H1 (cell line): ENCODE data around the gene GID8. TPM values are rescaled to one million over a fixed set of nuclear protein-coding genes. Genes with fewer than 3 reads are reported as not detected.

Experiments used
- CTCF ChIA-PET: fragments of 300-600 bp; sonication (Branson Sonifier 250); formaldehyde crosslinking; loops from one replicate; lab custom pipeline; 2021; ENCODE audit not compliant: partially characterized antibody; lab: Charles Lee
- POLR2A ChIA-PET: fragments of 300-600 bp; sonication (Branson Sonifier 250); formaldehyde crosslinking; loops from one replicate; lab custom pipeline; 2021; ENCODE audit warnings: inconsistent platforms; ENCODE audit not compliant: partially characterized antibody; lab: Charles Lee
- DNase-seq, 2 experiments: peaks; one replicate each; pipeline versions ENCODE4 v3.0.0 to v3.0.0-alpha.2; 2010 to 2022; ENCODE audit warnings: low spot score in 2 of 2, low read depth in 1 of 2, mixed read lengths in 1 of 2
- FAIRE-seq: peaks from 2 replicates; lab custom pipeline; 2011; peaks lifted over from hg19 to GRCh38; lab: Jason Lieb, UNC
- H2AFZ ChIP-seq: 2 replicates; pipeline ENCODE4 v1.8.1; 2012; ENCODE audit warnings: low read length, inconsistent platforms
- H2AK5ac ChIP-seq: 2 replicates; pipeline ENCODE4 v1.6.1; 2013; ENCODE audit warnings: low read depth, low read length
- H2BK120ac ChIP-seq: replicated peaks from 2 replicates; pipeline ENCODE3; 2013; ENCODE audit warnings: low read depth, low read length, inconsistent platforms
- H2BK12ac ChIP-seq: 2 replicates; pipeline ENCODE4 v1.6.1; 2013; ENCODE audit warnings: low read depth, low read length
- H2BK15ac ChIP-seq: 2 replicates; pipeline ENCODE4 v1.6.1; 2013; ENCODE audit warnings: low read length
- H2BK20ac ChIP-seq: 2 replicates; pipeline ENCODE4 v1.6.1; 2013; ENCODE audit warnings: low read length
- H2BK5ac ChIP-seq: 2 replicates; pipeline ENCODE4 v1.6.1; 2013; ENCODE audit warnings: low read depth, low read length
- H3K14ac ChIP-seq: 2 replicates; pipeline ENCODE4 v1.6.1; 2013; ENCODE audit warnings: inconsistent platforms; ENCODE audit not compliant: insufficient read length
- H3K18ac ChIP-seq: 2 replicates; pipeline ENCODE4 v1.6.1; 2013; ENCODE audit warnings: low read length; ENCODE audit errors: extremely low read depth
- H3K23ac ChIP-seq: 2 replicates; pipeline ENCODE4 v1.6.1; 2013; ENCODE audit warnings: inconsistent platforms; ENCODE audit not compliant: insufficient read length
- H3K23me2 ChIP-seq: 2 replicates; pipeline ENCODE4 v1.6.1; 2013; ENCODE audit warnings: low read depth, low read length
- H3K27ac ChIP-seq: 2 replicates; pipeline ENCODE4 v1.6.1; 2011; ENCODE audit warnings: low read depth, low read length, inconsistent platforms
- H3K27me3 ChIP-seq, 4 experiments: replicated peaks in 1 of 4; 1 replicate in 1 of 4; 2 replicates in 3 of 4; pipeline versions ENCODE4 v1.6.1 to v1.8.1; 2011 to 2013; ENCODE audit warnings: low read length in 3 of 4, mild to moderate bottlenecking in 3 of 4, inconsistent platforms in 2 of 4, mixed read lengths in 2 of 4, moderate library complexity in 1 of 4; ENCODE audit not compliant: control insufficient read depth in 3 of 4, insufficient read depth in 3 of 4; ENCODE audit errors: extremely low read depth in 1 of 4
- H3K36me3 ChIP-seq, 4 experiments: 2 replicates each; pipeline versions ENCODE4 v1.6.1 to v1.8.1; 2011 to 2013; ENCODE audit warnings: mild to moderate bottlenecking in 4 of 4, low read length in 3 of 4, moderate library complexity in 2 of 4, control low read depth in 1 of 4, inconsistent platforms in 1 of 4; ENCODE audit not compliant: insufficient read depth in 4 of 4, control insufficient read depth in 2 of 4
- H3K4ac ChIP-seq: replicated peaks from 2 replicates; pipeline ENCODE3; 2013; ENCODE audit warnings: low read length, low read depth, mixed read lengths, inconsistent platforms; ENCODE audit not compliant: insufficient read length
- H3K4me1 ChIP-seq, 4 experiments: replicated peaks in 1 of 4; 1 replicate in 1 of 4; 2 replicates in 3 of 4; pipeline versions ENCODE4 v1.6.1 to v1.8.1; 2011 to 2013; ENCODE audit warnings: low read length in 3 of 4, inconsistent platforms in 2 of 4, mixed read lengths in 1 of 4; ENCODE audit not compliant: insufficient read depth in 4 of 4, control insufficient read depth in 3 of 4
- H3K4me2 ChIP-seq, 2 experiments: 2 replicates each; pipeline versions ENCODE4 v1.6.1 to v1.8.1; 2011 to 2013; ENCODE audit warnings: low read depth in 2 of 2, low read length in 2 of 2, control low read depth in 1 of 2, inconsistent platforms in 1 of 2, mild to moderate bottlenecking in 1 of 2; ENCODE audit not compliant: insufficient read depth in 1 of 2
- H3K4me3 ChIP-seq, 4 experiments: fragments of 200-600, 300-600 bp in 1 of 4; sonication (generic), shearing (Covaris generic), sonication (Bioruptor Twin) in 1 of 4; 2 replicates each; pipeline versions ENCODE4 v1.5.1 to v1.8.1; 2011 to 2016; ENCODE audit warnings: low read length in 4 of 4, low read depth in 3 of 4, control low read depth in 2 of 4, inconsistent platforms in 2 of 4, mild to moderate bottlenecking in 2 of 4, mixed read lengths in 1 of 4, moderate library complexity in 1 of 4; ENCODE audit not compliant: insufficient read depth in 2 of 4; ENCODE audit errors: extremely low read depth in 1 of 4
- H3K56ac ChIP-seq: replicated peaks from 2 replicates; pipeline ENCODE3; 2013; ENCODE audit warnings: low read depth, mild to moderate bottlenecking, mixed read lengths, low read length, inconsistent platforms; ENCODE audit not compliant: insufficient read length
- H3K79me1 ChIP-seq: 2 replicates; pipeline ENCODE4 v1.6.1; 2013; ENCODE audit warnings: low read depth, low read length, control low read depth
- H3K79me2 ChIP-seq, 2 experiments: 2 replicates each; pipeline versions ENCODE4 v1.6.1 to v1.8.1; 2012 to 2013; ENCODE audit warnings: low read length in 2 of 2, mild to moderate bottlenecking in 2 of 2, inconsistent platforms in 1 of 2; ENCODE audit not compliant: insufficient read depth in 2 of 2, control insufficient read depth in 1 of 2
- H3K9ac ChIP-seq, 4 experiments: replicated peaks in 1 of 4; 1 replicate in 1 of 4; 2 replicates in 3 of 4; pipeline versions ENCODE4 v1.6.1 to v1.8.1; 2011 to 2013; ENCODE audit warnings: low read depth in 3 of 4, low read length in 3 of 4, control low read depth in 2 of 4, mild to moderate bottlenecking in 2 of 4, moderate library complexity in 2 of 4, inconsistent platforms in 1 of 4; ENCODE audit errors: extremely low read depth in 1 of 4
- H3K9me3 ChIP-seq, 2 experiments: 2 replicates each; pipeline versions ENCODE4 v1.6.1 to v1.8.1; 2012 to 2013; ENCODE audit warnings: mild to moderate bottlenecking in 2 of 2, moderate library complexity in 2 of 2, control low read depth in 1 of 2, inconsistent platforms in 1 of 2, low read depth in 1 of 2, low read length in 1 of 2, mixed read lengths in 1 of 2; ENCODE audit not compliant: insufficient read depth in 2 of 2
- H4K20me1 ChIP-seq, 2 experiments: replicated peaks in 1 of 2; 2 replicates each; pipeline versions ENCODE3 to v1.8.1; 2011 to 2013; ENCODE audit warnings: inconsistent platforms in 2 of 2, low read length in 2 of 2, mild to moderate bottlenecking in 1 of 2; ENCODE audit not compliant: insufficient read depth in 2 of 2, control insufficient read depth in 1 of 2
- H4K5ac ChIP-seq: 2 replicates; pipeline ENCODE4 v1.6.1; 2013; ENCODE audit warnings: low read length, low read depth, mixed read lengths, inconsistent platforms; ENCODE audit not compliant: insufficient read length
- H4K8ac ChIP-seq: 2 replicates; pipeline ENCODE4 v1.8.0; 2013; ENCODE audit warnings: mild to moderate bottlenecking, moderate library complexity, low read length, inconsistent platforms; ENCODE audit not compliant: insufficient read depth; ENCODE audit errors: extremely low read depth
- H4K91ac ChIP-seq: replicated peaks from 2 replicates; pipeline ENCODE3; 2013; ENCODE audit warnings: low read length, mixed read lengths, inconsistent platforms; ENCODE audit not compliant: insufficient read length
- ATF3 ChIP-seq: IDR thresholded peaks from 2 replicates; pipeline ENCODE4 v1.6.1; 2011; ENCODE audit warnings: low read depth, mild to moderate bottlenecking, low read length; ENCODE audit not compliant: insufficient read depth
- CBX5 ChIP-seq: fragments of 300-800, 300-1000 bp; sonication (generic); IDR thresholded peaks from 2 replicates; pipeline ENCODE4 v1.7.1; 2016; ENCODE audit warnings: antibody characterized with exemption, low read length, low read depth
- RXRA ChIP-seq: IDR thresholded peaks from 2 replicates; pipeline ENCODE4 v1.6.1; 2011; ENCODE audit warnings: low read depth, mild to moderate bottlenecking, low read length, moderate library complexity; ENCODE audit not compliant: insufficient read depth
- SIRT6 ChIP-seq: IDR thresholded peaks from one replicate; pipeline ENCODE4 v1.7.1; 2012; ENCODE audit warnings: low read length, inconsistent platforms
- SRF ChIP-seq: IDR thresholded peaks from 2 replicates; pipeline ENCODE4 v1.6.1; 2011; ENCODE audit warnings: mild to moderate bottlenecking, low read depth, low read length, moderate library complexity
- WGBS, 2 experiments: shearing (Covaris generic) in 1 of 2; methylation state at CpG; one replicate each; pipeline versions ENCODE4 v1.1.6 to v1.1.7; 2013 to 2015; ENCODE audit warnings: low lambda C conversion rate in 2 of 2, mixed read lengths in 2 of 2, inconsistent platforms in 1 of 2, low coverage in 1 of 2, missing lambda C conversion rate in 1 of 2; ENCODE audit not compliant: insufficient replicate concordance in 2 of 2, insufficient coverage in 1 of 2, insufficient read length in 1 of 2; ENCODE audit errors: extremely low coverage in 1 of 2, missing lambda C conversion rate in 1 of 2; 5-methylcytosine and 5-hydroxymethylcytosine counted together
- polyA plus RNA-seq, 7 experiments: library from polyadenylated mRNA; depleted of rRNA in 3 of 7; stranded (reverse) in 5 of 7; unstranded in 2 of 7; fragments of >200 nt in 5 of 7; fragments of 200-250 nt in 2 of 7; gene quantifications; 1 replicate in 5 of 7; 2 replicates in 1 of 7; 4 replicates in 1 of 7; pipeline versions ENCODE4 v1.2.1 to v1.2.3, GENCODE V29; 2011 to 2013; ENCODE audit warnings: missing spikeins in 2 of 7, mixed read lengths in 2 of 7
- total RNA-seq: library from RNA; stranded (reverse); fragmentation: NEBNext Ultra II Directional; extraction: Animal tissue kit (Norgen Biotek cat#: 25700); gene quantifications from 2 replicates; pipeline ENCODE4 v1.2.1, GENCODE V29; 2021
- TF ChIP-seq, protein P1 (sequence below): IDR thresholded peaks from 2 replicates; pipeline ENCODE4 v1.6.1; 2012; ENCODE audit warnings: inconsistent platforms

Gene GID8
- total and polyA plus RNA-seq, 2 of the 8 experiments (the other 6 are each of a cell fraction or from before 2014, with no cell fraction given) = 39.7 to 72.9 TPM

DNA sequence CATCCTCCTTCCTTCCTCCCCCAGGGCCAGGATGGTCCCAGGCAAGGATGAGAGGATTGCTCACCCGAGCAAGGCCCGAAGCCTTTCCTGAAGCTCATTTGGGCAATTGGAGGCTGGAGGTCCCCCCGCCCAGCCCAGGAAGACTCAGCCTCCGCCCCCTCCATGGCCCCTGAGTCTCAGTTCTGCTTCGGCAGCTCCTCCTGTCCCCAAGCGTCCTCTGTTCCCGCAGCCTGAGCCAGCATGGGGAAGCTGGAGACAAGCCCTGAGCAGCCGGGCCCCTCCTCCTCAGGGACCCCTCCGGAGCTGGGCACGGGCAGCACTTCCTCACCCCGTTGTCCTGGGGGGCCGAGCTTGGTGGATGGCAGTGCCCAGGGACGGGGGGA lies 40.6 kb downstream of the GID8 start:
- no peak overlapping the region for H3K56ac ChIP-seq
- no peaks in the 10 kb centered on the region for H3K9me3 ChIP-seq
- H4K8ac ChIP-seq = no peak overlapping the region
- H2BK20ac ChIP-seq = no peak overlapping the region
- peak overlapping the region; percentile 52; the same call in 1 of the 2 replicates for H2BK5ac ChIP-seq
- peaks cover 0 to 2% of the 10 kb centered on the region in 2 experiments for H4K20me1 ChIP-seq
- no peak overlapping the region for H2AFZ ChIP-seq
- no peak overlapping the region for H3K9ac ChIP-seq
- DNase-seq = no peak
- H3K23ac ChIP-seq = no peak overlapping the region
- H3K4me2 ChIP-seq = no peak overlapping the region
- H3K23me2 ChIP-seq = no peaks in the 10 kb centered on the region
- no peak overlapping the region for H3K14ac ChIP-seq
- H3K79me1 ChIP-seq = no peaks in the 10 kb centered on the region
- H3K18ac ChIP-seq = no peak overlapping the region
- H3K36me3 ChIP-seq = no peaks in the 10 kb centered on the region
- peaks cover 2 to 33% (median 15%) of the 10 kb centered on the region in 4 experiments for H3K4me1 ChIP-seq
- CTCF ChIA-PET = interaction anchor here (0.6 to 2.2 kb wide), 8 partner anchors 13 to 245 kb away, joined by 3 to 10 read pairs (median 4); partner anchors contain the start of gene SLC17A9
- no peak overlapping the region for H3K4me3 ChIP-seq
- no peak overlapping the region; the same call in 1 of the 2 replicates for H2BK15ac ChIP-seq
- no peak overlapping the region for H4K5ac ChIP-seq
- no peak for FAIRE-seq
- no peaks in the 10 kb centered on the region for H3K79me2 ChIP-seq
- TF ChIP-seq SRF (no peak), CBX5 (no peak), ATF3 (no peak), RXRA (no peak), SIRT6 (no peak)
- TF ChIP-seq, protein P1, sequence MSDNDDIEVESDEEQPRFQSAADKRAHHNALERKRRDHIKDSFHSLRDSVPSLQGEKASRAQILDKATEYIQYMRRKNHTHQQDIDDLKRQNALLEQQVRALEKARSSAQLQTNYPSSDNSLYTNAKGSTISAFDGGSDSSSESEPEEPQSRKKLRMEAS = no peak
- TF ChIP-seq, all 59 proteins: peak for 0
- Histone ChIP-seq H3K27ac (no peak overlapping the region), H2BK120ac (no peak overlapping the region), H2AK5ac (no peak overlapping the region), H4K91ac (no peak overlapping the region), H2BK12ac (peak overlapping the region; percentile 75; the same call in 1 of the 2 replicates), H3K4ac (no peak overlapping the region), H3K27me3 (peaks cover 0 to 22% (median 10%) of the 10 kb centered on the region in 4 experiments; a peak in 6 of 7 replicates)
- WGBS, 2 experiments = 89% methylated on average over 5 of the region's 13 CpGs; no CpG with 5 or more reads in 1 of the 2 experiments
- POLR2A ChIA-PET = interaction anchor here (1.0 to 2.4 kb wide), 4 partner anchors 13 to 40 kb away, joined by 3 to 7 read pairs (median 5); partner anchors contain the start of gene GID8
